Raji (cell line): ENCODE results near the gene REXO4.

ENCODE experiments used
- POLR2A ChIP-seq: IDR thresholded peaks from 2 replicates; pipeline ENCODE4 v1.6.1; 2011; ENCODE audit warnings: low read depth, low read length, control low read depth; ENCODE audit not compliant: insufficient read depth

The REXO4 gene

DNA sequence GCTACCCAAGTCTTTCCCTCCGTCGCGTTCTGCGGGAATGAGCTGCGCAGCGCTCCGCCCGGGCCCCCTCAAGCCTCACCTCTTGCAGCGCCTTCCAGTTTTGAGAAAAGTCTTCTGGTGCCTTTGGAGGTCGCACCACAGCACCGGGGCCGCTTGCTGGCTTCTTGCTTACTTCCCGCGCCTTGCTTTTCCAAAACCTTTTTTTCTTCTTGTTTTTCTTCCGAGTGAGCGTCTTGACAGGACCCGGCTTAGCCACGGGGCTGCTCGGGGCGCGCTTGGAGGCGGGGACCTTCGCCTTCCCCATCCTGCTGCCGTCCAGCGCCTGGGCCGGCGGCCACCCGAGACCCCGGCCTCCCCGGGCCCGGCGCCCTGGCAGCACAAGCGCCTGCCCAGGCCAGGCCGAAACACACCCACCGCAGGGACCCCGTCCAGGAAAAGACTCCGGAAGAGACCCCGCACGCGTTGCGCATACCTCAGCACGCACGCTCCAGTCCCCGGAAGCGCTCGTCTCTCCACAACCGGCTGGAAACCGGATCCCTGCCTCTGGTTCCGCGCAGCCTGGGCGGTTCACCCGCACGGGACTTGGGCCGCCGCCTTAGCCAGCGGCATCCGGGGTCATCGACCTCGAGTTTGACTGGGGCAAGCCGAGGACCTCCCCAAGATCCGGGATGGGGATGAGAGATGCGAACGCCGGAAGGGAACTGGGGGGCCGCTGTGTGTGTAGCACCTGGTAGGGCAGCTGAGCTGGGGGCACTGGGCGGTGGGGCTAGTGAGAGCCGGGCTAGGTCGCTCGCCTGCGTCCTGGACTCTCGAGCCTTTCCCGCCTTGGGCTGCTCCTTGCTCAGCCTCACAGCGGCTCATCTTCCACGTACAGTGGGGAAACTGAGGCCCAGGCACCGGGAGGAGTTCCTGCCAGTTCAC, at the start of gene REXO4:
REXO4 (minus strand) TSS at position 470 of the 921 bp plus-strand sequence; CDS start at position 304, 166 bp downstream.
- TF ChIP-seq POLR2A, result peak; percentile 79

DNA sequence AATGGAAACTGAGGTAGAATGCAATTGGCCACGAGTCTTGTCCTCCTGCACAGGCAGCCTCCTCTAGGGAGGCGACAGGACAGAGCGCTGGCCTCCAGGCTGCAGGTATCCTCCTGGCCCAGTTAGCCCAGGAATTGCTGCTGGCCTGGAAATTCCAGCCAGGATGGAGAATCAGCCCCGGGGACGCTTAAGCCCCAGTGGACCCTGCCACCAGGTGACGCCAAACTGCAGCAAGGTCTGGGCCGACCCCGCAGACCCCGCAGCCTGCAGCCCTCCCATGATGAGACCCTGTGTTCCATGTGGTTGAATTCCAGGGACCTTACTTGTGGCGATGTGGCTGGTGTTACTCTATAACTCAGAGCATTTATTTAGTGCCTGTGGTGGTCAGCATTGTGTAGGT, 49.3 kb upstream of the REXO4 start:
- no peak for TF ChIP-seq POLR2A

GRCh38 chr9:133465984-133466383, 48.2 kb upstream of the REXO4 start:
- no peak for TF ChIP-seq POLR2A

DNA sequence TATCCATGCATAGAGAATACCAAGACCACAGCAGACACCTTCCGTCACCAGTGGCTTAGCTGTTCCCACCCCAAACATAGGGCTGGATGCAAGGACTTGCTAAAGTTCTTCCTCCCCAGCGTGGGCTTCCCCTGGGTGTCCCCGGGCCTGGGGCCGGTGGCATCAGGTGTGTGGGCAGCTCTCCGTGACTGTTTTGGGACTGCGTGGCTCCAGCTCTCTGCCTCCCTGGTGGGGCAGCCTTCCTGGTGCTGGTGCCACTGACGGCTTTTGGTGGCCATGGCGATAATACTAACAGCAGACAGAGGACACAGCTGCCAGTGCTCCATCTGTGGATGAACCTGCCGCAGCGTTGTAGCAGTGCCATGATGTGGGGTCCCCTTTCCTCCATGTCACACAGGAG, 46.8 kb upstream of the REXO4 start:
- TF ChIP-seq POLR2A, result no peak

GRCh38 chr9:133463864-133464615, 46.2 kb upstream of the REXO4 start:
- TF ChIP-seq POLR2A, result no peak

- no peak for TF ChIP-seq POLR2A
These were observed 45.5 kb upstream of the REXO4 start for GRCh38 chr9:133463234-133463863.

- TF ChIP-seq POLR2A, result no peak
These were observed 44.2 kb upstream of the REXO4 start for GRCh38 chr9:133461975-133462374.

DNA sequence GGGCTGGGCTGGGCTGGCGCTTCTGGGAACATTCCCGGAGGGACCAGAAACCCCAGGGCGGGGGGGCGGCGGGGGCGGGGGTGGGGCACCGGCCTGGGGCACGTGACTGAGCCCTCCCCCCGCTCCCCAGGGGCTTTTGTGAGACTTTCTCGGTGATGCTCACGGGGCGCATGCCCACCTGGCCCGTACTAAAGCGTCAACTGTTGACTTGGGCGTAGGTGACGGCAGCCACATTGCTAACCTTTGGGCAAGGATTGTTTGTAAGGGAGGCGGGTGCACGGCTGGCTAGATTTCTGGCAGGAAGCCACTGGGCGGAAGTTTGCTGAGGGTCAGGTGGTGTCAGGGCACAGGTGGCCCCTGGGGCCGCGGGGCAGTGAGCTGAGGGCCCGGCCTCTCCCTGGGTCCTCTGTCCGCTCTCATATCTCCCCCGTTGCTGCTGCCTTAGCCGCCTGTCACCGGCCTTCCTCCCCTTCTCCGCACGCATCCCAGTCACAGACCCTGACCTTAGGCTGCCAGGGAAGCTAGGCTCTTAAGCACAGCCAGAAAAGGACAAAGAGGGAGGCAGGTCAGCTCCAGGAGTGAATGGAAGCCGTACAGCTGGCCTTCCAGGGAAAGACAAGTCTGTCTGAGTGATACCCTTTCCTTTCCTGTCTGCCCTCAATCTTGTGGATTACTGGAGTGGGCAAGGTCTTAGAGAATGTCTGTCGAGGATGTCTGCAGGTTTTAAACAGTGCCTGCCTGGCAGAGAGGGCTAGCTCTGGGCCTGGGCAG, 42.8 kb upstream of the REXO4 start:
- TF ChIP-seq POLR2A, result no peak

GRCh38 chr9:133459476-133460404, 41.9 kb upstream of the REXO4 start, which contains the start of gene CACFD1:
Gene CACFD1 (plus strand): TSS chr9:133459978. CDS start chr9:133460067, 89 bp downstream.
- TF ChIP-seq POLR2A, result peak; percentile 38

DNA sequence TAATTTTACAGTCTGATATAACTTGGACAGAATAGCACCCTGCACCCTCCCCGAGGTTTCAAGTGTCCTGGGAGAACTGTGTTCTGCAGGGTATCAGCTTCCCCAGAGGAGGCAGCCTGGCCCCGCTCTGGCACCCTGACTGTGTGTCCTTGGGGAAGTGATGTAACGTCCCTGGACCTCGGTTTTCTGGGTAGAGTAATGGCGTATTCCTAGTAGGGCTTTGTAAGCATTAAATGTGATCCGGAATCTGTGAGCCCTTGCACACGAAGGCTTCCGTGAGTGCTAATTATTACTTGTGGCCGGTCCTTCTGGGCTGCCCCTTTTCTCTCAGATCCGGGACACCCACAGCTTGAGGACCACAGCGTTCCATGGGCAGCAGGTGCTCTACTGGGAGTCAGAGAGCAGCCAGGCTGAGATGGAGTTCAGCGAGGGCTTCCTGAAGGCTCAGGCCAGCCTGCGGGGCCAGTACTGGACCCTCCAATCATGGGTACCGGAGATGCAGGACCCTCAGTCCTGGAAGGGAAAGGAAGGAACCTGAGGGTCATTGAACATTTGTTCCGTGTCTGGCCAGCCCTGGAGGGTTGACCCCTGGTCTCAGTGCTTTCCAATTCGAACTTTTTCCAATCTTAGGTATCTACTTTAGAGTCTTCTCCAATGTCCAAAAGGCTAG, 41.0 kb upstream of the REXO4 start:
- no peak for TF ChIP-seq POLR2A

- TF ChIP-seq POLR2A, result no peak
These were observed 39.9 kb upstream of the REXO4 start for GRCh38 chr9:133457748-133458147.

GRCh38 chr9:133457233-133457632, 39.4 kb upstream of the REXO4 start:
- no peak for TF ChIP-seq POLR2A

- TF ChIP-seq POLR2A, result no peak
These were observed 38.6 kb upstream of the REXO4 start for GRCh38 chr9:133456409-133456808.
